Stomach (tissue), 4 donors: ENCODE results near the gene TAF13.

Experiments used
- EP300 ChIP-seq: sonication (generic); formaldehyde crosslinking; IDR thresholded peaks from one replicate; pipeline ENCODE4 v1.6.1; 2017; ENCODE audit warnings: antibody characterized with exemption
- POLR2A ChIP-seq, 4 donors: fragments of 450-650 bp; IDR thresholded peaks; one replicate each; pipeline ENCODE4 v1.6.1; 2016; ENCODE audit warnings: antibody characterized with exemption in 4 of 4, control low read depth in 2 of 4, mild to moderate bottlenecking in 1 of 4, moderate library complexity in 1 of 4
- TF ChIP-seq, protein P1 (sequence below), 7 experiments: fragments of 450-650 bp in 4 of 7; fragments of 200-600 bp in 3 of 7; sonication (generic) in 3 of 7; IDR thresholded peaks; one replicate each; pipeline ENCODE4 v1.5.1; 2016 to 2019; ENCODE audit warnings: antibody characterized with exemption in 7 of 7, control low read depth in 2 of 7, mild to moderate bottlenecking in 1 of 7

DNA sequence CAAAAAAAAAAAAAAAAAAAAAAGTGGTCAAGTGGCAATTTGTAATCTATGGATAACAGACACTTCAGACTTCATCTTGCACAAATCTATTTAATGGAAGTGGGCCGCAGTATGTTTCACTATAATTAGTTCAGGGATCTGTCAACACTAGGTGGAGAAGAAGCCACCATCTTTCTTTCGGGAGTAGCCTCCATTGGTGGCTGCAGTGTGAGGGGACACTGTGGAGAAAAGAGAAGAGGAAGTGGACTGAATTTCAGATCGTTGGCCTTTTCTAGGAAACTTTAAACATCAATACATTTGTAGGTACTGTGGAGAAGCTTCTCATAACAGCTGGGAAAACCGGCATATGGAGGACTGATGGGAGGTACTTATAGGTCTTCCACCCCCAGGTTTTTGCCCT lies 30.1 kb upstream of the TAF13 start:
- TF ChIP-seq, protein P1, sequence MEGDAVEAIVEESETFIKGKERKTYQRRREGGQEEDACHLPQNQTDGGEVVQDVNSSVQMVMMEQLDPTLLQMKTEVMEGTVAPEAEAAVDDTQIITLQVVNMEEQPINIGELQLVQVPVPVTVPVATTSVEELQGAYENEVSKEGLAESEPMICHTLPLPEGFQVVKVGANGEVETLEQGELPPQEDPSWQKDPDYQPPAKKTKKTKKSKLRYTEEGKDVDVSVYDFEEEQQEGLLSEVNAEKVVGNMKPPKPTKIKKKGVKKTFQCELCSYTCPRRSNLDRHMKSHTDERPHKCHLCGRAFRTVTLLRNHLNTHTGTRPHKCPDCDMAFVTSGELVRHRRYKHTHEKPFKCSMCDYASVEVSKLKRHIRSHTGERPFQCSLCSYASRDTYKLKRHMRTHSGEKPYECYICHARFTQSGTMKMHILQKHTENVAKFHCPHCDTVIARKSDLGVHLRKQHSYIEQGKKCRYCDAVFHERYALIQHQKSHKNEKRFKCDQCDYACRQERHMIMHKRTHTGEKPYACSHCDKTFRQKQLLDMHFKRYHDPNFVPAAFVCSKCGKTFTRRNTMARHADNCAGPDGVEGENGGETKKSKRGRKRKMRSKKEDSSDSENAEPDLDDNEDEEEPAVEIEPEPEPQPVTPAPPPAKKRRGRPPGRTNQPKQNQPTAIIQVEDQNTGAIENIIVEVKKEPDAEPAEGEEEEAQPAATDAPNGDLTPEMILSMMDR (IDR thresholded peaks at IDR 0.05) = no peak
- TF ChIP-seq POLR2A (IDR thresholded peaks at IDR 0.05) (no peak), EP300 (no peak)
